GM18517 (cell line): Measurements from ENCODE around the gene LRRC8D.

Source experiments
- ATAC-seq: cut with Tn5 transposase; IDR thresholded peaks from one replicate; pipeline ENCODE4 v1.9.1; 2021; ENCODE audit warnings: mild to moderate bottlenecking, moderate library complexity; ENCODE audit not compliant: unreplicated experiment

LRRC8D gene

GRCh38 chr1:89934461-89934860 is 113.6 kb downstream of the LRRC8D start:
- no peak for ATAC-seq

GRCh38 chr1:89935235-89935634 is 114.4 kb downstream of the LRRC8D start:
- no peak for ATAC-seq

- ATAC-seq: no peak
Measured at GRCh38 chr1:89936694-89937093, 115.9 kb downstream of the LRRC8D start.

- no peak for ATAC-seq
Measured at GRCh38 chr1:89938171-89939055, 117.6 kb downstream of the LRRC8D start.

- ATAC-seq: no peak
Measured at GRCh38 chr1:89939059-89939570, 118.3 kb downstream of the LRRC8D start.

- no peak for ATAC-seq
Measured at GRCh38 chr1:89939693-89940438, 119.0 kb downstream of the LRRC8D start.

GRCh38 chr1:89941110-89941766 is 120.4 kb downstream of the LRRC8D start:
- no peak for ATAC-seq

- no peak for ATAC-seq
Measured at GRCh38 chr1:89942014-89942413, 121.2 kb downstream of the LRRC8D start.

GRCh38 chr1:89942825-89943658 is 122.2 kb downstream of the LRRC8D start:
- no peak for ATAC-seq

GRCh38 chr1:89943846-89944781 is 123.3 kb downstream of the LRRC8D start:
- no peak for ATAC-seq

GRCh38 chr1:89945852-89946476 is 125.1 kb downstream of the LRRC8D start:
- ATAC-seq: peak; percentile 84

- ATAC-seq: no peak
Measured at GRCh38 chr1:89946532-89946931, 125.7 kb downstream of the LRRC8D start.

GRCh38 chr1:89948722-89949345 is 128.0 kb downstream of the LRRC8D start:
- no peak for ATAC-seq

- no peak for ATAC-seq
Measured at GRCh38 chr1:89949991-89950624, 129.3 kb downstream of the LRRC8D start.

- no peak for ATAC-seq
Measured at GRCh38 chr1:89950703-89951102, 129.9 kb downstream of the LRRC8D start.

- no peak for ATAC-seq
Measured at GRCh38 chr1:89951766-89952604, 131.2 kb downstream of the LRRC8D start.

GRCh38 chr1:89952605-89953130 is 131.8 kb downstream of the LRRC8D start:
- no peak for ATAC-seq
